Fibroblast of upper back skin (primary cell): Measurements from ENCODE around the gene LRRC59.

ENCODE experiments used
- DNase-seq: peaks from one replicate; pipeline ENCODE4 v3.0.0-alpha.2; 2013

The LRRC59 gene

DNA sequence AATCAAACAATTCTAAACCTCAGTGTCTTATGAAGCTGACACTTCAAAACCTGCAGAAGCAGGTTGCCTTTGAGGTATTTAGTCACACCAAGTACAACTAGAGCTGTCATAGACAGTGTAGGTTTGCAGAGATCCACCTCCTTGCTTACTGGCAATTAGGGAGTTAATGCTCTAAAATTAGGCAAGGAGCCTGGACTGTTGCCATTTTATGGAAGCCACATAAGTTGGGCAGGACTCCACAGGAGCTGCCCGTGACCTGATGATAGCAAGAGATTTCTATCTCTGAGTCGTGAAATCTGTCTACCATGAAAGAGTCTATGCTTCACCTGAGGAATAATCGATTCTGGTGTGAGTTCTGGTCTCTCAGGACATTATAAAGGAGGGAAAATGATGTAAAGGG lies 15.4 kb downstream of the LRRC59 start:
- DNase-seq: no peak

DNA sequence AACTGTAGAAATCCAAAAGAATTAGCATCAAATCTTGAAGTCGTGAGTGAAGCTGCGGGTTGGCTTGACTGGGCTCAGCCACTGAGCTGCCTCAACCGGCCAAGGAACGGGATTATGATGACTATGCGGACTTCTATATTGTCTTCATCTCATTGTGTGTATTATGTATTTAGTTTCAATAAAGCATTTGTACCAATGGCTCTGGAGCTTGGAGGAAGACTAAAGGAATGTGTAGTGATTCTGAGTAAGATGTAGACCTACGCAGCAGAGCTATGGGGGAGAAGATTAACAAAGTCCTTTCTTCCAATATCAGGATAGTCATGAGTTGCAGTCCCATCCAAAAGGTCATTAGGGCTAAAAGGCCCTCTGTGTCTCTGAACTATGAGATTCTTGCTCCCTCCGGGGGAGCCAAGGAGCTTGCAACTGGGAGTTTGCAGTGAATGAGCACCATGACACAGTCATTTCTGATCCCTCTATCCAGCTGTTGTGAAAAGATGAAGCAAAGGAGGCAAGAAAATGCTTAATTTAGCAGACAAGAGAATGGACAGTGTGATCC lies 16.0 kb downstream of the LRRC59 start:
- DNase-seq: no peak

DNA sequence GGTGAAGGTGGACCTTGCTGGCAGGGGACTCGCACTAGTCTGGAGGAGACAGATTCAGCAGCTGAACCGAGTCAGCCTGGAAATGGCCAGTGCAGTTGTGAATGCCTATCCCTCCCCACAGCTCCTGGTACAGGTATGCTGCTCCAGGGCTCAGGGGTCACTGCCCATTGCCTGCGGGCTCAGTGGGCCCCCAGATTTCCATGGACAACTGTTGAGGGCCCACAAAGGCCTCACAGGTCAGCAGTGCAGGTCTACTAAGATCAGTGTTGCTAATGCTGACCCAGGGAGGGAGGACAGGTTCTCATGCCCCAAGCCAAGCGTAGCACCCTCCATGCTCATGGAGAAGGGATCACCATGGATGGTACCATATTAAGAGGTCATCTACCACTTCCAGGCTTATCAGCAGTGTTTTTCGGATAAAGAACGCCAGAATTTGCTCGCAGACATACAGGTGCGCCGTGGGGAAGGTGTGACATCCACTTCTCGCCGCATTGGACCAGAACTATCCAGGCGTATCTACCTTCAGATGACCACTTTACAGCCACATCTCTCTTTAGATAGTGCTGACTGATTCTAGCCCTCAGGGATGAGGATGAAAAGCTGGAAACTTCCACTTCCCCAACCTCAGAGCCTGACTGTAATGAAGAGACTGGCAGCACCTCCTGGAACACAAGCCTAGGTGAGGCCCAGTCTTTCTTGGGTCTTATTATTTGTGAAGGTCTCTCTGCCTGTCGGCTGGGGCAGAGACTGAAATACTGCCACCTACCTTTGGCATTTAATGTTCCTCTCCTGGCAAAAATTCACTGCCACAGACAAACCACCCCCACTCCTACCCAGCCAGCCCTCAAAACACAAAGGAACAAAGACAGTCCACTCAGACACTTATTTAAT lies 16.7 kb downstream of the LRRC59 start:
- DNase-seq: no peak

DNA sequence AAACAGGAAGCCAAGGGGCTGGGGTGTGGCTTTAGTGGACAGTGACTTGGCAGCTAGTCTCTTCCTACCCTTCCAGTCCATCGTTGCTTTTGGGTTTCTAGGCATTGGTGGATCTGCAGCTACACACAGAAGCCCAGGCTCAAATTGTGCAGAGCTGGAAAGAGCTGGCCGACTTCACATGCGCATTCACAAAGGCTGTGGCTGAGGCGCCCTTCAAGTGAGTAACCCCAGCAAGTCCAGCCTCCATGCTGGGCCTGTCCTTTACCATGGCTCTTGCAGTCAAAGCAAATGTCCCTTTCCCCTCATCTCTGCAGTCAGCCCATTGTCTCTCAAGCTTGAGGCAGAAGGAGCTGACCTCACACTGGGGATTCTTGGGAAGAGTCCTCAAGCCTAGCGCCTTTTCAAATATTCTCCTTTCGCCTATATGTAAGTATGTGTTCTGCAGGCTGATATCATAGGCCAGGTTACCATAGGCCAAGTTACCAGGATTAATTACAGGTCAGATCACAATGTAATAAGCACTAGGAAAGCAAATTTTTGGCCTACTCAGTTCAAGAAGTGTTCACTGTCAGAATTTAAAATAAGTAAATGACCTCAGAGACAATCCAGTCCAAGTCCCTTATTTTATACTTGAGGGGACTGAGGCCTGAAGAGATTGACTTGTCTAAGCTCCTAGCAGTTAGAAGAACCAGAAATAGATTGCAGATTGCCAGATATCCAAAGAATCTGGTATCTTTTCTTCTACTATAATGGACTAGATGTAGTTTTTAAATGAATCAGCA lies 17.8 kb downstream of the LRRC59 start:
- no peak for DNase-seq

DNA sequence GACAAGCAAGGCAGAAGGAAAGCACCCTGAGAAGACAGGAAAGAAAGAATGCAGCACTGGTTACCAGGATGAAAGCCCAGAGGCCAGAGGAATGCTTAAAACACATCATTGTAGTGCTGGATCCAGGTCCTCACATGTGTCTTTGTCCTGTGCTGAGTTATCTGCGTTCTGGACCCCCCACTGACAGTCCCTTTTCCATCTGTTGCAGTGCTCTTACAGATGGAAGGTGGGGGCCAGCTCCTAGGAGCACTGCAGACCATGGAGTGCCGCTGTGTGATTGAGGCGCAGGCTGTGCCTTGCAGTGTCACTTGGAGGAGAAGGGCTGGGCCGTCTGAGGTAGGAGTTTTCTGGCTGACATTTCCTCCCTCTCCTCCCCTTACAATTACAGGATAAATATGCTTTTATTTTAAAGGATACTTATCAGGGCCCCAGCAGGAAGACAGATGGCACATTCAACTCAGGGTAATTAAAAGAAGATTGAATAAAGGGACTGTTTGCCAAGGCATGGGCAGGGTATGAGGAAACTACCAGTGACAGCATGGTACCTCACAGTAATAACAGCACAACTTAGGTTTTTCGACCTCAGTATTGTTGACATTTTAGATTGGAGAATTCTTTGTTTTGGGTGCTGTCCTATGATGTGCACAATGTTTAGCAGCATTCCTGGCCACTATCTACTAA lies 21.3 kb downstream of the LRRC59 start:
- no peak for DNase-seq

DNA sequence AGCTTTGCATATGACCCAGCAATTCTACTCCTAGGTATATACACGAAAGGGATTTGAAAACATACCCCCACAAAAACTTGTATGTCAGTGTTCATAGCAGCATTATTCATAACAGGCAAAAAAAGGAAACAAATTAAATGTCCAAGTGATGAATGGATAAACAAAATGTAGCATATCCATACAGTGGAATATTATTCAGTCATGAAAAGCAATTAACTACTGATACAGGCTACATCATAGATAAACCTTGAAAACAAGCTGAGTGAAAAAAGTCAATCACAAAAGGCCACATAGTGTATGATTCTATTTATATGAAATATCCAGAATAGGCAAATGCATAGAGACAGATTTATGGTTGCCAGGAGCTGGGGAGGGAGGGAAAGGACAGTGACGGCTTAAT lies 23.6 kb downstream of the LRRC59 start:
- no peak for DNase-seq

DNA sequence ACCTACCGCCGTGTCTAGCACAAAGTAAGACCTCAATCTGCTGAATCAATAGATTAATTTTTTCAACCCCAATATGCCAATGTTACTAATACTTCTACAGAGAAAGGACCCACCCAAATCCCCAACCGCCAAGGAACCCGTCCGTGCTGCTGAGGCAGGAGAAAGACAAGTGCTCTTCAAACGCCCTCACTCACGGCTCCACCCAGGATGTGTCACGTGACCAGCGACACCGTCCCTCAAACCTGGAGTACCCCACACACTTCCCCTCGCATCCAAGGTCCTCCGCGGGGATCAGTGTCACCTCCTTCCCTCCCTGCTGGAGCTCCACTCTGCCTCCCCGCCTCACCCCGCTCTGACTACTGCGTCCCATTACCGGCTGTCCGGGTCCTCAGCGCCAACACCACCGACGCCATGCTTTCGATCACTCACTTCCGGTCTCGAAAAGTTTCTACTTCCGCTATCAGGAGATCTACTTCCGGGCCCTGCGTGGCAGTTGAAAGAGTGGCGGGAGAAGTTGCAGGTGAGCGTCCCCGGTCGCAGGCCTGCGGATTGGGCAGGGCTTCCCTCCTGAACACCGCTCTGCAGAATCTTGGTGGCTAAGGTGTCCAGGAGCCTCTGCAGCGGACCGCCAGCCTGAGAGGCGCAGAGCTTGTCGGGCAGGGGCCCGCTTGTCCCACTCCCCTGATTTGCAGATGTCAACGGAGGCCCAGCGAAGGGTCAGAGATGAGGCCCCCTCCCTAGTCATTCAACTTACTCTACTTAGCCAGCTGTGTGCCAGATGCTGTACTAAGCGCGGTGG lies 24.4 kb downstream of the LRRC59 start, which contains the start of the genes EME1 and MRPL27:
EME1 (plus strand) TSS at position 472 of the 799 bp plus-strand sequence. CDS start 1,980 bp downstream, outside the sequence.
MRPL27 (minus strand) TSS at position 427 of the 799 bp plus-strand sequence; CDS start at position 413, 14 bp downstream.
- DNase-seq: peak; percentile 86

DNA sequence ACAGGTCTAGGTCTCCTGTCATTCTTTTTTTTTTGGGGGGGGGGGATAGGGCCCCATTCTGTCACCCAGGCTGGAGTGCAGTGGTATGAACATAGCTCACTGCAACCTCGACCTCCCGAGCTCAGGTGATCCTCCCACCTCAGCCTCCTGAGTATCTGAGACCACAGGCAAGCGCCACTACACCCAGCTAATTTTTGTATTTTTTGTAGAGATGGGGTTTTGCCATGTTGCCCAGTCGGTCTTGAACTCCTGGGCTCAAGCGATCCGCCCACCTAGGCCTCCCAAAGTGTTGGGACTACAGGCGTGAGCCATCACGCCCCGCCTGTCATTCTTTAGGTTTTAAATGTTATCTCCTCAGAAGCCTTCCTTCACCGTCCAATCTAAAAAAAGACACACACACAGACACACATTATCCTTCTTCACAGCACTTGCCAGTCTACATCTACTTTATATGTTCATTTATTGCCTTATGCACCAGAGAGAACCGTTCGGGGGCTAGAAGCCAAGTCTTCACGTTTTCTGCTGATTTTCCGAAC lies 25.0 kb downstream of the LRRC59 start:
- no peak for DNase-seq

DNA sequence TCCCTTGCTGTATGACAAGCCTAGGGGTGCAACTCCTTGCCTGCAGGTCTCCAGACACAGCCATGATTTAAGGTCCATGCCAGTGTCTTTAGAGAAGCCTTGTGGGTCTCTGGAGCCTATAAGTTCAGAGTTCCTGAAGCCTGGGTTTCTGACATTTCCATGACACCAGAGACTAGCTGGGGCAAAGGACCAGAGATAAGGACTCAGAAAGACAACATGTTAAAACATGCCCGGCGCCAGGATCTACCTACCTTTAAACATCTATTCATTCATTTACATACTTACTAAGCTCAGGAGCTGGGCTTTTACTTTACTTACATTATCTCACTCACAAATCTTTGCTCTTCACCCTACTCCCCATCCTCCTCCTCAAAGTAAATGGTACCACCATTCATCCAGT lies 25.8 kb downstream of the LRRC59 start:
- no peak for DNase-seq

DNA sequence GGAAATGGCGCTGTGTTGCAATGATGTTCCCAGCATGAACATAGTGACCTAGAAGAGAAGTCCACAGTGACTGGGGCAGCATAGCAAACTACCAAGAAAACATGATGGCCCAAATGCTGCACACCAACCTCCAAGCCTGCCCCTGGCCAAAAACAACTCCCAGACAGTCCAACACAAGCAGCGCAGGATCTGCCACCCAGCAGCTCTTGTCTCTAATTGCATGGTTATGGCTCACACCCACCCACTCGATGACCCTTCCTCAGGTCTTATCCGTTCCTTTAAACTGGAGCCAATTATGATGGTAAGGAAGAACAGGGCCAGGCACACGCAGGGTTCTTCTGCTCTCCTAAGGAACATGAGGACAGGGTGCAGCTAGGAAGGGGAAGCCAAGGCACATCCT lies 27.3 kb downstream of the LRRC59 start:
- DNase-seq: no peak

DNA sequence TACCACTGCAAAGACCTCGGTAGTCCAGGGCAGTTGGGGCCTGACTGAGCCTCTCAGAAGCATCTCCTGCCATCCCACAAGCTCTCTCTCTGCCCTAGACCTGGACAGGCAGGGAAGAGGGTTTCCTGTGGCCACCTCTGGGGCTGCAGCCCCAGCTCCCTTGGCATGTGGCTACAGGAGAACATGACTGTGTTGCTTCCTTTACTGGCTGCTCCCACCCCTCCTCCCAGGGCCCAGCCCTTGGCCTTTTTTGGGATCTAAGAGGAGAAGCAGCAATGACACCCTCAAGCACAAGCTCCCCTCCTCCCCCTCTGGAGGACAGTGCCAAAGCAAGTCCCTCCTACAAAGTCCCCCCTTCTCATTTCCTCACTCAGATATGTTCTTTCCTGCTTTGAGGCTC lies 29.9 kb downstream of the LRRC59 start:
- DNase-seq: no peak

DNA sequence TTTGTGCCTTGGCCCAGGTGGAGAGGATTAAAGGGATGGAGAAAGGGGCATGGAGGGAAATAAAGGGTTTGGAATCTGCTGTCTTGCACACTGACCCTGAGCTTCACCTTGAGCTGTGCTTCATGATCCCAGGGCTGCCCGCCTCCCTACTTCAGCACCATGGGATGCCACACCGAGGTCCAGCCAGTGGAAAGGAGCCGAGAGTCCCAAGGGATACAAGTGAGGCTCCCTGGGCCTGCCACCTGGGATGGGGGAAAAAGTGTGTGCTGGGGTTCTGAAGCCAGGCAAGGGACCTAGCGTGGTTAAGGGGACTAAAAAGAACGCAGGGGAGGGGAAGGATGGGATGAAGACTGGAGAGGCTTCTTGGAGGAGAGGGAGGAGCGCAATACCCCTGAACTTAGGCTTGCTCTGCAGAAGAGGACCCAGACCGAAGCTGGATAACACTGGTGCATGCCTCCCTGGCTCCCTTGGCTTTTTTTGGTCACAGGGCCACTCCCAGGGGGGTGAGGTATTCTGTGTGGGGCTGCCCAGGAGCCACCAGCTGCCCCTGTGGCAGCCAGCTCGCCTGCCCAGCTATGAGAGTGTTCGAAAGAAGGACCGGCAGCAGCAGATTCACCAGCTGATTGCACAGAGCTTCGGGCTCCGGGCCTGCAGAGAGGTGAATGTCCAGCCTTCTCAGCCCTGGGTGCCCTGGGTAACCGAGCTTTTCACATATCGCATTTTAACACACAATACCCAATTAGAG lies 31.5 kb downstream of the LRRC59 start:
- DNase-seq: no peak

DNA sequence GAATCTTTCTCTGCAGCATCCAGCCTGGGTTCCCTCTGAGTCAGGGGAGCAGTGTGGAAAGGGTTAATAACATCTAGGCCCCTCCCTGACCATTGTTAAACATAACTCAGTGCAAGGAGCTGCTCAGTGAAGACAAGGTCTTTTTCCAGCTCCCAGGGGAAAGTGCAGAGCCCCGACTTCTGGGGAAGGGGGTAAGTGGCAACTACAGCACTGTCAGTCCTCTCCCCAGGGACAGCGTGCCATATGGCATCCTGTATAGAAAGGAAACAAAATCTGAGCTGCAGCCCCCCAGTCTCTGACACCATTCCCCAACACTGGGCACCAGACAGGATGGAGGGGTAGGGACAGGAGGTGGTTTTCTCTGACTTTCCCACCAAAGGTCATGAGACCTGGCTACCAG lies 32.2 kb downstream of the LRRC59 start:
- DNase-seq: no peak

DNA sequence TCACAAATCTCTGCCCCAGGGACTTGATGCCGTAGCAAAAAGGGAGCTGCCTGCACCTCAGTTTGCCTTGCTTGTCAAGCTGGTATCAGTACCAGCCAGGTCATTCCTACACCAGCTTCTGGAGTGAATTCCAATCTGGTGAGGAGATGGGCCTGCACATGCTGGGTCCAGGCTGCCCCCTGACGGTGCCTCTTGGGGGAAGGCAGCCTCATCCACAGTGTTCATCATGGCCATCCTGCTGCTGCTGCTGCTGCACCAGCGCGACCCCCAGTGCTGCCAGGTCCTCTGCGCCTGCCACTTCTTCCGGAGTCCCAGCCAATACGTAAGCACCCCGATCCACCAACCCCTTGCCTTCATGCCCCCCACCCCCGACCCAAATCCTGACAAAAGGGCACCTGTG lies 32.6 kb downstream of the LRRC59 start:
- peak; percentile 31 for DNase-seq

DNA sequence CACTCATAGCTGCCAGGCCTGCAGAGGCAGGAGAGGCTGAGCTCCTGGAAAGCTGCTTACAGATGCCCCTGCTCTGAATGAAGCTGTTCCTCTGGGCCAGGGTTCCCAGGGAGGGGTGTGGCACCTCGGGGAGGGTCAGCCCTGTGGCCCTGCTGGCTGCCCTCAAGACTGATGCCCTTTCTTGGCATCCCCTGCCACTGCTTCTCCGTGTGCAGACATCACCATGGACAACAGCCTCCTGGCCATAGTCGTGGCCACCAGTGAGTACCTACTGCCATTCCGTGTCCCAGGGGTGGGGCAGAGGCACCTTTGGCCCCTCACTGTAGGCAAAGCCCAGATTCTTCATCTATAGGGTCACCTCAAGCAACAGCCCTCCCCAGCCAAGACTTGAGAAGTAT lies 33.3 kb downstream of the LRRC59 start:
- no peak for DNase-seq

DNA sequence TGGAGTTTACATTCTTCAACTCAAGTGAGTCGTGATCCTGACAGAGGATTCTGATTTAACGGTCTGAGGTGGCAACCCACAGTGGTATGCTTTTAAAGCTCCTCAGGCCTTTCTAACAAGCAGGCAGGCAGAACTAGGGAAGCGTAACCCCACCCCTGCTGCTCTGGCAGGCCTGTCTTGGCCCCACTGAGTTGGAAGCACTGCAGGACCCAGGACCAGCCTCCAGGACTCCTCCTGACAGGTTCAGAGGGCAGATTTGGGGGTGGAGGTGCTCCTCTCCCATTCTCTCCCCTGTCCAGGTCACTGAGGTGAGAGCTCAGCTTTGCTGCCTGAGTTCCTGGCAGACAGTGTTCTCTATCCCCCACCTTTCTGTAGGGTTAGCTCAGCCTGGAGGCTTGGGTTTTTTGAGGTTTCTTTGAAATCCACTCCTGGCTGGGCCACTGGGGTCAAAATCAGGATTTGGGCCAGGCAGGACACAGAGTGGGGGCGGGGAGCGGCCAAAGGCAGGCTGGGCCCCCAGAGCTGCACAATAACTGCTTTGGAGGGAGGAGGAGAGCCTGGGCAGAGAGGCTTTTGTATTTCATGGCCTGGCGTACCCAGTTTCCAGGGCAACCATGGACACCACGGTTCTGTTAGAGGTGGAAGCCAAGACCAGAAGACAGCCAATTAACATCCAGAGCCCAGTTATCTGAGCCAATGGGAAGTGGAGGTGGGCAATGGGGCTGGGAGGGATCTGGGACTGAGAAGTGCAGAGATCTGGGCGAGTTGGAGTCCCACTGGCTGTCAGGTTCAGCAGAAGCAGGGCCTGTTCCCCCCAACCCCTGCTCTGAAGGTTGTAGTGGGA lies 33.9 kb downstream of the LRRC59 start:
- peak; percentile 22 for DNase-seq

DNA sequence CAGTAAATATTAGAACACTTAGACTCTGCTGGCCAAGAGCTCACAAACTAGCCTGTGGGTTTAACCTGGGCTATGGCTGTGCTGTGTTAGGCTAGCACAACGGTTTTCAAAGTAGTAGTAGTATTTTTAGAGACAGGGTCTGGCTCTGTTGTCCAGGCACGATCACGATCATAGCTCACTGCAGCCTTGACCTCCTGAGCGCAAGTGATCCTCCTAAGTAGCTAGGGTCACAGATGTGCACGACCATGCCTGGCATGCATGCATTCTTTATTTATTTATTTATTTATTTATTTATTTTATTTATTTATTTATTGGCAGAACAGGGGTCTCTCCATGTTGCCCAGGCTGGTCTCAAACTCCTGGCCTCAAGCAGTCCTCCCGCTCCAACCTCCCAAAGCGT lies 34.7 kb downstream of the LRRC59 start:
- DNase-seq: no peak

DNA sequence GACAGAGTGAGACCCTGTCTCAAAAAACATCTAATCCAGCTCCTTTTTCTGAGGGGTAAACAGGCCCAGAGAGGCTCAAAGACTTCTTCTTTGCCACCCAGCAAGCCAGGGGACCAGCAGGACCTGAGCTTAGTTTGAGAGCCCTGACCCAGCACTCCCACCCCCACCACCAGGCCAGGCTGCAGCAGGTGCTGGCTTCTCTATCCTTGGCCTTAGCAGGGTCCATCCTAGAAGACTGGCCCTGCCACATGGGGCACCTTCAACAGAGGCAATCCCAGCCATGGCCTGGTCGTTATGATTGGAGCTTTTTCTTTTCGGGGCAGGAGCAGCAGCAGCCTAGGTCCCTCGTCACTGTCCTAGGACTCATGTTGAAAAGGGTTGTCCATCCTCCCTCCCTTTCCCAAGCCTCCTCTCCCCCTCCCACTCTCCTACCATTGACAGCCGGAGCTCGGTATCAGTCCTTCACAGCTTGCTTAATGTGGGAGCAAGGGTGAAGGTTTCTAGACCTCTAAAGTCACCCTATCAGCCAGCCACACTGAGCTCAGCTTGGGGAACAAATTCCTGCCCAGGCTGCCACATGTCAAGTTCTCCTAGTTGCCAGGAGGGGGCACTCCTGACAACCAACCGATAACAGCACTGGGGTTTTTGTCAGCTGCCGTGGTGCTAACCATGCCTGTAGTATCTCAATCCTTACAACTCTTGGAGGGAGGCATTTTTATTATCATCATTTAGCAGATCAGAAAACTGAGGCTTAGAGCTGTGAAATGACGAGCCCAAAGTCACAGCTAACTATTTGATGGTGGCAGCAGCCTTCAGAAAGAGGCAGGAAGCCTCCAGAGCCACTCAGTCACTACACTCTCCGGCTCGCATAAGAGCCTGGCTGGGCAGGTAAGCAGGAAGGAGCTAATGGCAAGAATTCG lies 35.5 kb downstream of the LRRC59 start:
- DNase-seq: peak; percentile 66
